ENCODE results near the gene CCL26. TPM values are rescaled to one million over a fixed set of nuclear protein-coding genes. Genes with fewer than 3 reads are reported as not detected.
"Not testable (repeated sequence)": the region's sequence is repeated elsewhere in the genome, so short reads cannot be mapped to it uniquely, and the experiment has no call there.

Gene CCL26
- total RNA-seq, 1 donor from 2014 or later, result not detected

- Mint-ChIP-seq H3K27me3 (ENCODE audit: low read depth) (no peaks in the 10 kb centered on the region), H3K9me3 (ENCODE audit: low read depth) (no peaks in the 10 kb centered on the region), H3K27ac (ENCODE audit: unreplicated experiment) (peak overlapping the region; percentile 78), H3K36me3 (ENCODE audit: low read depth) (peaks cover 5% of the 10 kb centered on the region), H3K4me3 (ENCODE audit: unreplicated experiment) (no peak overlapping the region), H3K4me1 (ENCODE audit: low read depth) (peaks cover 41% of the 10 kb centered on the region)
- no peak for DNase-seq (ENCODE audit: low spot score)
- TF ChIP-seq, protein P1, sequence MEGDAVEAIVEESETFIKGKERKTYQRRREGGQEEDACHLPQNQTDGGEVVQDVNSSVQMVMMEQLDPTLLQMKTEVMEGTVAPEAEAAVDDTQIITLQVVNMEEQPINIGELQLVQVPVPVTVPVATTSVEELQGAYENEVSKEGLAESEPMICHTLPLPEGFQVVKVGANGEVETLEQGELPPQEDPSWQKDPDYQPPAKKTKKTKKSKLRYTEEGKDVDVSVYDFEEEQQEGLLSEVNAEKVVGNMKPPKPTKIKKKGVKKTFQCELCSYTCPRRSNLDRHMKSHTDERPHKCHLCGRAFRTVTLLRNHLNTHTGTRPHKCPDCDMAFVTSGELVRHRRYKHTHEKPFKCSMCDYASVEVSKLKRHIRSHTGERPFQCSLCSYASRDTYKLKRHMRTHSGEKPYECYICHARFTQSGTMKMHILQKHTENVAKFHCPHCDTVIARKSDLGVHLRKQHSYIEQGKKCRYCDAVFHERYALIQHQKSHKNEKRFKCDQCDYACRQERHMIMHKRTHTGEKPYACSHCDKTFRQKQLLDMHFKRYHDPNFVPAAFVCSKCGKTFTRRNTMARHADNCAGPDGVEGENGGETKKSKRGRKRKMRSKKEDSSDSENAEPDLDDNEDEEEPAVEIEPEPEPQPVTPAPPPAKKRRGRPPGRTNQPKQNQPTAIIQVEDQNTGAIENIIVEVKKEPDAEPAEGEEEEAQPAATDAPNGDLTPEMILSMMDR (IDR thresholded peaks at IDR 0.05), result no peak
Observed at GRCh38 chr7:75729851-75730274, 42.1 kb downstream of the CCL26 start.

DNA sequence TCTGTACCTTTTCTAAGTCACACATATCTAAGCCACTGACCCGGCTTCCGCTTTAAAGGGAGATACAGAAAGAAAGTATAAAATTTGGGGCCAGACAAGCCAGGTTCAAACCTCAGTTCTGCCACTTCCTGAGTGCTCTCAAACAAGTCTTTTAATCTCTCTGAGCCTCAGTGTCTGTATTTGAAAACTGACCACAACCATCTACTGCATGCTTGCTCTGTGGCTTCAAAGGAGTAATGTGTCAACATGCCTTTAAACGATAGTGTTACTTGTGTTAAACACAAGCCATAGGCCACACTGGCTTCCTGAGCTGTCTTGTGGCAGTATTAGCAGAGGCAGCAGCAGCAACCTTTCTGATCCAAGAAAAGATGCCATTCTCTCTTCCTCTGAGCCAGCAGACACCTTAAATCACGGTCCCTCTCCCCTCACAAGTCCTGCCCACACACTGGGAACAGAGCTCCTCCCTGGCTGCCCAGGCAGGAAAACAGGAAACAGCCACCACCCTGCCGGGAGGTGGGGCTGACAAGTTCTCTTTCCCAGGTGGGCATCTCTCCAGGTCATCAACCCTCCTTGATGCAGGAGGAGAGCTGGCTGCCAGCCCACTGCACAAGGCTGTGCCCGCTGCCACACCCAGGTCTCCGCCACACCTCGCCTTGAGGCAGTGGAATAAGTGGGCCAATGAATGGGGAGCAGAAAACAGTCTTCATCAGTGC is 44.0 kb downstream of the CCL26 start:
- DNase-seq (ENCODE audit: low spot score), result peak; percentile 77
- TF ChIP-seq, protein P1 (IDR thresholded peaks at IDR 0.05), result no peak
- Mint-ChIP-seq H3K27me3 (ENCODE audit: low read depth) (no peaks in the 10 kb centered on the region), H3K27ac (ENCODE audit: unreplicated experiment) (peak overlapping the region; percentile 57), H3K4me1 (ENCODE audit: low read depth) (peaks cover 30% of the 10 kb centered on the region), H3K9me3 (ENCODE audit: low read depth) (no peaks in the 10 kb centered on the region), H3K4me3 (ENCODE audit: unreplicated experiment) (no peak overlapping the region), H3K36me3 (ENCODE audit: low read depth) (peaks cover 6% of the 10 kb centered on the region)

DNA sequence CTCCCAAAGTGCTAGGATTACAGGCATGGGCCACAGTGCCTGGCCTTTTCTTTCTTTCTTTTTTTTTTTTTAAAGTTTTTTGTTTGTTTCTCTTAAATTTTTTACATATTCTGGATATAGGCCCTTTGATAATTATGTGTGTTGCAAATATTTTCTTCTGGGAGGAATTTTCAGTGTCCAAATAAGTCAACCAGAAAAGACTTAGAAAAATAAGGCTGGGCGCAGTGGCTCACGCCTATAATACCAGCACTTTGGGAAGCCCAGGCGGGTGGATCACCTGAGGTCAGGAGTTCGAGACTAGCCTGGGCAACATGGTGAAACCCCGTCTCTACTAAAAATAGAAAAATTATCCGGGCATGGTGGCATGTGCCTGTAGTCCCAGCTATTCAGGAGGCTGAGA is 44.7 kb downstream of the CCL26 start:
- not testable (repeated sequence) for H3K27ac Mint-ChIP-seq (ENCODE audit: unreplicated experiment); H3K4me3 Mint-ChIP-seq (ENCODE audit: unreplicated experiment); H3K27me3 Mint-ChIP-seq (ENCODE audit: low read depth); H3K9me3 Mint-ChIP-seq (ENCODE audit: low read depth); H3K36me3 Mint-ChIP-seq (ENCODE audit: low read depth)
- H3K4me1 Mint-ChIP-seq (ENCODE audit: low read depth), result peaks cover 23% of the 10 kb centered on the region
- DNase-seq (ENCODE audit: low spot score), result peak; percentile 17

GRCh38 chr7:75725306-75725705 is 46.7 kb downstream of the CCL26 start:
- Mint-ChIP-seq H3K36me3 (ENCODE audit: low read depth) (peaks cover 6% of the 10 kb centered on the region), H3K4me1 (ENCODE audit: low read depth) (peaks cover 21% of the 10 kb centered on the region), H3K9me3 (ENCODE audit: low read depth) (no peaks in the 10 kb centered on the region), H3K27ac (ENCODE audit: unreplicated experiment) (no peak overlapping the region), H3K4me3 (ENCODE audit: unreplicated experiment) (no peak overlapping the region), H3K27me3 (ENCODE audit: low read depth) (no peaks in the 10 kb centered on the region)
- DNase-seq (ENCODE audit: low spot score), result no peak
- TF ChIP-seq, protein P1 (IDR thresholded peaks at IDR 0.05), result no peak

- H3K27me3 Mint-ChIP-seq (ENCODE audit: low read depth), result no peaks in the 10 kb centered on the region
- TF ChIP-seq, protein P1 (IDR thresholded peaks at IDR 0.05), result no peak
- no peak overlapping the region for H3K4me3 Mint-ChIP-seq (ENCODE audit: unreplicated experiment)
- peaks cover 15% of the 10 kb centered on the region for H3K4me1 Mint-ChIP-seq (ENCODE audit: low read depth)
- DNase-seq (ENCODE audit: low spot score), result peak; percentile 37
- no peaks in the 10 kb centered on the region for H3K9me3 Mint-ChIP-seq (ENCODE audit: low read depth)
- H3K36me3 Mint-ChIP-seq (ENCODE audit: low read depth), result peaks cover 1% of the 10 kb centered on the region
- no peak overlapping the region for H3K27ac Mint-ChIP-seq (ENCODE audit: unreplicated experiment)
Observed at GRCh38 chr7:75723444-75723843, 48.6 kb downstream of the CCL26 start.

- TF ChIP-seq, protein P1 (IDR thresholded peaks at IDR 0.05), result no peak
- Mint-ChIP-seq H3K4me3 (ENCODE audit: unreplicated experiment) (no peak overlapping the region), H3K36me3 (ENCODE audit: low read depth) (peaks cover 1% of the 10 kb centered on the region), H3K27ac (ENCODE audit: unreplicated experiment) (peak overlapping the region; percentile 5), H3K27me3 (ENCODE audit: low read depth) (no peaks in the 10 kb centered on the region), H3K4me1 (ENCODE audit: low read depth) (peaks cover 5% of the 10 kb centered on the region), H3K9me3 (ENCODE audit: low read depth) (no peaks in the 10 kb centered on the region)
- no peak for DNase-seq (ENCODE audit: low spot score)
Observed at GRCh38 chr7:75722373-75722772, 49.6 kb downstream of the CCL26 start.

- not testable (repeated sequence) for H3K9me3 Mint-ChIP-seq (ENCODE audit: low read depth); H3K36me3 Mint-ChIP-seq (ENCODE audit: low read depth); H3K4me3 Mint-ChIP-seq (ENCODE audit: unreplicated experiment); H3K4me1 Mint-ChIP-seq (ENCODE audit: low read depth); H3K27ac Mint-ChIP-seq (ENCODE audit: unreplicated experiment); H3K27me3 Mint-ChIP-seq (ENCODE audit: low read depth)
- DNase-seq (ENCODE audit: low spot score), result peak; percentile 40
Observed at GRCh38 chr7:75721922-75722321, 50.1 kb downstream of the CCL26 start.
